HG02623 (cell line): ENCODE results near the gene PCCA.
"Not testable (repeated sequence)": the region's sequence is repeated elsewhere in the genome, so short reads cannot be mapped to it uniquely, and the experiment has no call there.

Source experiments
- ATAC-seq: cut with Tn5 transposase; IDR thresholded peaks from one replicate; pipeline ENCODE4 v1.9.1; 2021; ENCODE audit warnings: moderate library complexity; ENCODE audit not compliant: unreplicated experiment

The PCCA gene

DNA sequence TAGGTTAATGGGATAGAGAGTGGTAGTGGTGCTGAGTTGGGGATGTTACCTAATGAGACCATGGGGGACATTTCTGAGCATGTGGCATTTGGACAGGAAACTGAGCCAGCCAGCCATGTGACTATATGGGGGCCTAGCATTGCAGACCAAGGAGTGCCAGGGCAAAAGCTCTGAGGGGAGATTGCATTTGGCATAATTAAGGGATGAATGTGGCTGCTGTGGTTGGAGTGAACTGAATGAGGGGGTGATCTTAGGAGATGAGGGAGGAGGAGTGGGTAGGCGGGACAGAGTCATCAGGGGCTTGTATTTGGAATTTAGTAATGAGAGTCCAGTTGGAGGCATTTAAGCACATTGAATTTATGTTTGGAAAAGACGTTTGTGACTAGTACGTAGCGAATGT, 6.6 kb downstream of the PCCA start:
- no peak for ATAC-seq

- ATAC-seq = no peak
Observed at GRCh38 chr13:100096526-100096925, 7.6 kb downstream of the PCCA start.

- no peak for ATAC-seq
Observed at GRCh38 chr13:100097821-100098220, 8.9 kb downstream of the PCCA start.

DNA sequence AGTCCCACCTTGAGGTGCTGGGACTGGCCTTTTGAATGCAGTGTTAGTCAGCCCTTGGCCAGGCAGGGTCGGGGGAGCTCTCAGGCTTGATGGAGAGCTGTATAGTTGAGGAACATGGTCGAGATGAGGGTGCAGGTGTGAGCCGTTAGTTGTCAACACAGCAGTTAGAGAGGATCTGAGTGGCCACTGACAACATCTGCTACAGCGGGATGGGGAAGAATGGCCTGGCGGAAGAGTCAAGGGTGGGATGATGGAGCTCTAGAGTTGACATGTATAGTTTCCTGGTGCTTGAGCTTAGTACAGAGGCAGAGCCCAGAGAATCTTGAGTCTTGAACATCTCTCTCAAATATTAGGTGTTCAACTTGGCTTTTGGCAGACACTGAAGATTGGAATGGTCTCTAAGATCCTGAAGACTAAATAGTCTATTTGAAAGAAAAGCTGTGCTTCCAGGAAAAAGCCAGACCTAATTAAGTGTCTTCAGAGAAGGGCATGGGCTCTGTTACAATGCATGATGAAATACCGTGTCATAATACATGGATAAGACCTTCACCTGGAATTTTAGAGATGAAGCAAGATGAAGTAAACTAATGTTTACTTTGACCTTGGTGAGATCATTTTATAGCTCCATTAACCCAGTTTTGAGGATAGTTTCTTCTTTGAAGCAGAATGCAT, 9.7 kb downstream of the PCCA start:
- no peak for ATAC-seq

- ATAC-seq = not testable (repeated sequence)
Observed at GRCh38 chr13:100099117-100099445, 10.2 kb downstream of the PCCA start.

GRCh38 chr13:100100115-100100879, 11.4 kb downstream of the PCCA start:
- ATAC-seq = no peak

DNA sequence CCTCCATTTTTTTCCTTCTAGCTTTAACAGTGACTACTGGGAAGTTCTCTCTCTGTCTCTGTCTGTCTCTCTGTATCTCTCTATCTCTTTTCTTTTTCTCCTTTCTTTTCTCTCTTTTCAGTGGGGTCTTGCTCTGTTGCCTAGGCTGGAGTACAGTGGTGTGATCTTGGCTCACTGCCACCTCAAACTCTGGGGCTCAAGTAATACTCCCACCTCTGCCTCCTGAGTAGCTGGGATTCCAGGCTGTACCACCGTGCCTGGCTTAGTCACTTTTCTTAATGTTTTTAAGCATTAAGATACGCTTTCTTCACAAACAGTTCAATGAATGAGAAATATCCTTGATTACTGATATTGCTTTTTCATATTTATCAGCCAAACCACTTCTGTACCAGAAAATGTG, 13.1 kb downstream of the PCCA start:
- no peak for ATAC-seq

GRCh38 chr13:100106005-100106404, 17.1 kb downstream of the PCCA start:
- ATAC-seq = no peak

- no peak for ATAC-seq
Observed at GRCh38 chr13:100106705-100107104, 17.8 kb downstream of the PCCA start.

DNA sequence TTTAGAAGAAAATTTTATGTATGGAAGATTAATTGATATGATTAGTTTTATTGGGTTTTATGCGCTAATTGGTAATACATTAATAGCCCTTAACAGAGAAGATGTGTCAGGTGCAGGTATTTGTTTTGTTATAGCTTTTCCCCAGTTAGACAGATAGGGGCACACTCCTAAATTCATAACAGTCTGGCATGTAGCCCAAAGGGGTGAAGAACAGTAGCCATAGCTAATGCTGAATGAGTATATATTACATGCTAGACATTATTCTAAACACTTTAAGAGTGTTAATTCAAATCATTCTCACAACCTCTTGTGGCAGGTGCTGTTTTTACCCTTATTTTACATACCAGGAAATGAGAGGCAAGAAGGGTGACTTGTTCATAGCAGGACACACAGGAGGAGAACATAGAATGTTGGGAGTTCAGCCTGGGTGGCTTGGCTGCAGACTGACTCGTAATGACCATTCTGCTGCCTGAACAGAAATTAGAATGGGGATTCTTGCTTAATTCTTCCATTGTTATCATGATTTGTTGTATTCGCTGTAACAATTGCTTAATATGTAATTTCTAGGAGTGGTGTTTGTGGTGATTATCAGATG, 20.1 kb downstream of the PCCA start:
- peak; percentile 74 for ATAC-seq

GRCh38 chr13:100110269-100110668, 21.4 kb downstream of the PCCA start:
- ATAC-seq = no peak

GRCh38 chr13:100112186-100112838, 23.4 kb downstream of the PCCA start:
- no peak for ATAC-seq

DNA sequence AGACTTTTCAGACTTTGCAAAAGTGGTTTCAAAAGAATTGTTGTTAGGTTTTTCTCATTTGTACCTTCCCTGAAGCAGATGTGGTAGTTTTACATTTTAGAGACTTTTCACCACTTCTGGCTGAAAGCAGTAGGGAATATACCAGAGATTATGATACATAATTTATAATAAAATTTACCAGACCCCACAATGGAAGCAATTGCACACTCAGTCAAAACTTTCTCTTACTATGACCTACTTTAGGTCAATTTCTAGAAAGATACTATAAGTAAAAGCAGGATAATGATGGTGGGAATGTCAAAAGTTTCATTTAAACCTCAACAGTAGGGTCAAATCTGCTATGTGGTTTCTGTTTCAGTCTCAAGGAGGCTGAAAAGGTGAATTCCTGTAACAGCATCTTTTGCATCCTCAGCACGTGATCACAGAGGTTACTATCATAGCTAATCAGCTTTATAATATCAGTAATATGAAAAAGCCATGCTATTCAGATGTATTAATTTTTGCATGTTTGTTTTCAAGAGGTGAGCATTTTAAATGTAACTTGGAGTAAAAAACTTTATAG, 26.9 kb downstream of the PCCA start:
- peak; percentile 68 for ATAC-seq

DNA sequence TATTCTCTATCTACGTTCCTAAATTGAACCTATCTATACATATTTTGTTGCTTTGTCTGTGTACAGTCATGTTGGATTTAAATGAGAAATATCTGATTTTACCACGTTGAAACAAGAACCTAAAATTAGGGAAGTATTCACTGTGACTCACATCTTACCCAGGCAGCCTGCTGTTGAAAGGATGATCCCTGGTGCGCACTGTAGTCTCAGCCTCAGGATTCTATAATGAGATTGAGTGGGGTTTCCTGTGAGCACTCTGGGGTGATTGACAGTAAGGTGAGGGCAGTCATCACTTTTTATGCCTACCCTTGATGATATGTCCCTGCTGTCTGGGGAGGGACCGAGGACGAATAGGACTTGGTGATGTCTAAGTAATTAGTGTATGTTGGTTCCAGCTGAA, 35.4 kb downstream of the PCCA start:
- no peak for ATAC-seq

- no peak for ATAC-seq
Observed at GRCh38 chr13:100125946-100126345, 37.1 kb downstream of the PCCA start.

DNA sequence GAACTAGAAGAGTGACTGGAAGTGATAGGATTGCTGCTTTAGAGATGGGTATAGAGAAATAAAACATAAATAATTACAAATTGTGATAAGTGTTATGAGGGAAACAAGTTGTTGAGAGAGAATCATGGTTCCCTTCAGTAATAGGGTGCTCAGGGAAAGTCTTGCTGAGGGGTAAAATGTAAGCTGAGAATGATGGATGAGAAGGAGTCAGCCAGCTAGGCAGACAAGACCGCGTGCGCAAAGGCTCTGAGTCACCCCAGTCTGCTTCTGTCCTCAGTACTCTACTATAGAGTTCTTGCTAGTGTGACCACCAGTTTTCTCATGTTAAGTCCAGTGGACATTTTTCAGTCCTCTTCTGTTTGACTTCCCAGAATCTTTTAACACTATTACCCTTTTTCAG, 39.5 kb downstream of the PCCA start:
- no peak for ATAC-seq

- no peak for ATAC-seq
Observed at GRCh38 chr13:100128838-100129237, 39.9 kb downstream of the PCCA start.

GRCh38 chr13:100129605-100130004, 40.7 kb downstream of the PCCA start:
- peak; percentile 75 for ATAC-seq

GRCh38 chr13:100130092-100130491, 41.2 kb downstream of the PCCA start:
- no peak for ATAC-seq

GRCh38 chr13:100130930-100131511, 42.1 kb downstream of the PCCA start:
- no peak for ATAC-seq
